Measurements from ENCODE around the gene SBNO2. TPM values are rescaled to one million over a fixed set of nuclear protein-coding genes. Genes with fewer than 3 reads are reported as not detected.

The SBNO2 gene
- total RNA-seq, 2 experiments from 2014 or later = 112 to 117 TPM

- Mint-ChIP-seq H3K27me3 (ENCODE audit: low read depth) (no peaks in the 10 kb centered on the region), H3K4me1 (ENCODE audit: low read depth) (peaks cover 6% of the 10 kb centered on the region), H3K4me3 (no peak overlapping the region), H3K27ac (no peak overlapping the region), H3K36me3 (ENCODE audit: low read depth) (peaks cover 6% of the 10 kb centered on the region), H3K9me3 (no peaks in the 10 kb centered on the region)
- intact Hi-C loops (cut with micrococcal nuclease) = no loop called here
- CTCF ChIA-PET = interaction anchor here (1.4 to 2.2 kb wide), 5 partner anchors 11 to 126 kb away, joined by 3 to 11 read pairs (median 5); no protein-coding TSS in a partner anchor
- DNase-seq = no peak
Observed at GRCh38 chr19:1112268-1113029, 61.6 kb downstream of the SBNO2 start.

GRCh38 chr19:1111641-1112267 lies 62.3 kb downstream of the SBNO2 start:
- Mint-ChIP-seq H3K9me3 (no peaks in the 10 kb centered on the region), H3K4me3 (no peak overlapping the region), H3K27ac (no peak overlapping the region), H3K27me3 (ENCODE audit: low read depth) (no peaks in the 10 kb centered on the region), H3K36me3 (ENCODE audit: low read depth) (peaks cover 7% of the 10 kb centered on the region), H3K4me1 (ENCODE audit: low read depth) (peaks cover 6% of the 10 kb centered on the region)
- intact Hi-C loops (cut with micrococcal nuclease) = no loop called here
- DNase-seq = no peak
- CTCF ChIA-PET = interaction anchor here (1.5 to 2.0 kb wide), 2 partner anchors 21 to 82 kb away, joined by 4 to 5 read pairs; no protein-coding TSS in a partner anchor

- no peak overlapping the region for H3K27ac Mint-ChIP-seq
- CTCF ChIA-PET = interaction anchor here (1.5 kb wide), 1 partner anchor 82 kb away, joined by 5 read pairs; no protein-coding TSS in a partner anchor
- no peak overlapping the region for H3K4me3 Mint-ChIP-seq
- H3K4me1 Mint-ChIP-seq (ENCODE audit: low read depth) = peaks cover 7% of the 10 kb centered on the region
- H3K36me3 Mint-ChIP-seq (ENCODE audit: low read depth) = peaks cover 9% of the 10 kb centered on the region
- intact Hi-C loops (cut with micrococcal nuclease) = no loop called here
- no peak for DNase-seq
- H3K27me3 Mint-ChIP-seq (ENCODE audit: low read depth) = no peaks in the 10 kb centered on the region
- H3K9me3 Mint-ChIP-seq = no peaks in the 10 kb centered on the region
Observed at GRCh38 chr19:1110809-1111640, 63.0 kb downstream of the SBNO2 start.

DNA sequence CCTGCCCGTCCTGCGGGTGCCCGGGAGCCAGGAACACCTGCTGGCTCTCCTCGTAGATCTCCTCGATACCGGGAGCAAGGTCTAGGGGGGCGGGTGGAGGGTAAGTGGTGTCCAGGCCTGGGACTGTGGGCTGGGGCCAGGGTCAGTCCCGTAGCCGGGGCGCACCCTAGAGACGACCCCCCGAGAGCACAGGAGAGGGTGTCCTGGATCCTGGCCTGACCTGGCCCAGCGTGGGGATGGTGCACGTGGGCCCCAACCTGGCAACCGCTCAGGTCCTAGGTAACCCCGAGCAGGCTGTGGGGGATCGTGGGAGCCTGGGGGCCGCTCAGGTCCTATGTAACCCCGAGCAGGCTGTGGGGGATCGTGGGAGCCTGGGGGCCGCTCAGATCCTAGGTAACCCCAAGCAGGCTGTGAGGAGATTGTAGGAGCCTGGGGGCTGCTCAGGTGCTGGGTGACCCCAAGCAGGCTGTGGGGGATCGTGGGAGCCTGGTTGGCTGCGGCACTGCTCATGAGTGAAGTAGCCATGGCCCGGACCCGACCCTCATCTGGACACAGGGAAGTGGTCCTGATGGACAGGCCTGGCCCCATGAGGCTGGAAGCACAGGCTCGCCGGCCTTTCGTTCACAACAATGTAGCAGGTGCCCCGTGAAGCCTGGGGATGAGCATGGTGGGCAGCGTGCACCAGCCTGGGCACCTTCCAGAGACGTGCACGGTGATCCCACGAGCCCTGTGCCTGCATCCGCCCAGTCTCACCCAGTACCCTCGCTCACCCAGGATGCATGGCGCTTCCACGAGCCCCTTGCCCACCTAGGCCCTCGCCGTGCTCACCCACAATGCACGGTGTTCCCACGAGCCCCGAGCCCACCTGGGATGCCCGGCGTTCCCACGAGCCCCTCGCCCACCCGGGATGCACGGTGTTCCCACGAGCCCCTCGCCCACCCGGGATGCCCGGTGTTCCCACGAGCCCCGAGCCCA lies 64.1 kb downstream of the SBNO2 start:
- Mint-ChIP-seq H3K4me3 (no peak overlapping the region), H3K36me3 (ENCODE audit: low read depth) (peaks cover 9% of the 10 kb centered on the region), H3K9me3 (no peaks in the 10 kb centered on the region), H3K4me1 (ENCODE audit: low read depth) (peaks cover 13% of the 10 kb centered on the region), H3K27me3 (ENCODE audit: low read depth) (no peaks in the 10 kb centered on the region), H3K27ac (no peak overlapping the region)
- intact Hi-C loops (cut with micrococcal nuclease) = no loop called here
- CTCF ChIA-PET = no interaction called here
- no peak for DNase-seq

DNA sequence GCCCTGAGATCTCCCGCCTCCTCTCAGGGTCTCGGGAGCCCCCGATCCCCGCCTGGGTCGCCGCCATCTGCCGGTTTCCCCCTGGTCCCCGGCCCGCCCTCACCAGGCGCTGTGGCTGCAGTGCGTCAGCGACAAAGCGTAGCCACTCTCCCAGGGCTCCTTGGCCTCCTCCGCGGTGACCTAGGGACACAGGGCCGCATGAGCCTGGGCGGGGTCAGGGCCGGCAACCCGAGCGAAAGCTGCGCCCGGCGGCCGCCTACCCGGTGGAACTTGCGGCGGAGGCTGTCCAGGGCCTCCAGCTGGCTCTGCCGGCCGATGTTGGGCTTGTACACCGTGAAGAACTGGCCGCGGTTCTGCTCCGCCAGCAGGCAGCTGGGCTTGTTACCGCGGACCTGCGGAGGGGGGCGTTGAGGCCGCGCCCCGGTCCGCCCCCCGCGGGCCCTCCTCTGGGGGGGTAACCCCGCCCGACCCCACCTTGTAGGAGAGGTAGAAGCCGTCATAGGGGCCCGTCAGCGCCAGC lies 65.0 kb downstream of the SBNO2 start:
- DNase-seq = no peak
- H3K9me3 Mint-ChIP-seq = no peaks in the 10 kb centered on the region
- intact Hi-C loops (cut with micrococcal nuclease) = no loop called here
- peaks cover 6% of the 10 kb centered on the region for H3K36me3 Mint-ChIP-seq (ENCODE audit: low read depth)
- H3K27ac Mint-ChIP-seq = no peak overlapping the region
- no peak overlapping the region for H3K4me3 Mint-ChIP-seq
- H3K27me3 Mint-ChIP-seq (ENCODE audit: low read depth) = no peaks in the 10 kb centered on the region
- CTCF ChIA-PET = no interaction called here
- H3K4me1 Mint-ChIP-seq (ENCODE audit: low read depth) = peaks cover 10% of the 10 kb centered on the region

DNA sequence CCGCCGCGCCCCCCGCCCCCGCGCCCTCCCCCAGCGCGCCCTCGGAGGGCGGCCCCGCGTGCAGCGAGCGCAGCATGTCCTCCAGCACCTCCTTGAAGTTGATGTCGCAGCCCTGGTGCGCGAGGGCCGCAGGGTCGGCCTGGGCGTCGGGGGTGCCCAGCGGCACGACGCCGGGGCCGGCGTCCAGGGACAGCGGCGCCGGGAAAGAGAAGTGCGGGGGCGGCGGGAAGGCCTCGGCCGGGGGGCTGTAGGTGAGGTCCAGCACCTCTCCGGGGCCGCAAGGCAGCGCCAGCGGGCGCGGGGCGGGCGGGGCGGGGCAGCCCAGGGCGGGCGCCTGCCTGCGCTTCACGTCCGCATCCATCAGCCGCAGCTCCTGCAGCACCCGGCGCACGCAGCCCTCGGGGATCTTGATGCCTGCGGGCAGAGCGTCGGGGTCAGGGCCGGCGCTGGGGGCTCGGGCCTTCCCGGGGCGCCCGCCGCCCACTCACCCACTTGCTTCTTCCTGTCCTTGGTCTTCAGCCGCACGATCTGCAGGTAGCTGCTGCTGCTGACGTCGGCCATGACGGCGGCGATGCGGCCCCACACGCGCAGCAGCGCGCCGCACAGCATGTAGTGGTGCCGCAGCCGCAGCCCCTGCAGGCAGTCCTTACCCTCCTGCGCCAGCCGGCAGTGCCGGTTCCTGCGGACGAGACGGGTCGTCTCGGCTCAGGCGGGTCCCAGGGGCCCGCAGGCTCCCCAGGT lies 65.6 kb downstream of the SBNO2 start:
- CTCF ChIA-PET = no interaction called here
- Mint-ChIP-seq H3K4me3 (no peak overlapping the region), H3K27me3 (ENCODE audit: low read depth) (no peaks in the 10 kb centered on the region), H3K27ac (no peak overlapping the region), H3K9me3 (no peaks in the 10 kb centered on the region), H3K4me1 (ENCODE audit: low read depth) (peaks cover 10% of the 10 kb centered on the region), H3K36me3 (ENCODE audit: low read depth) (peaks cover 6% of the 10 kb centered on the region)
- DNase-seq = no peak
- intact Hi-C loops (cut with micrococcal nuclease) = no loop called here

DNA sequence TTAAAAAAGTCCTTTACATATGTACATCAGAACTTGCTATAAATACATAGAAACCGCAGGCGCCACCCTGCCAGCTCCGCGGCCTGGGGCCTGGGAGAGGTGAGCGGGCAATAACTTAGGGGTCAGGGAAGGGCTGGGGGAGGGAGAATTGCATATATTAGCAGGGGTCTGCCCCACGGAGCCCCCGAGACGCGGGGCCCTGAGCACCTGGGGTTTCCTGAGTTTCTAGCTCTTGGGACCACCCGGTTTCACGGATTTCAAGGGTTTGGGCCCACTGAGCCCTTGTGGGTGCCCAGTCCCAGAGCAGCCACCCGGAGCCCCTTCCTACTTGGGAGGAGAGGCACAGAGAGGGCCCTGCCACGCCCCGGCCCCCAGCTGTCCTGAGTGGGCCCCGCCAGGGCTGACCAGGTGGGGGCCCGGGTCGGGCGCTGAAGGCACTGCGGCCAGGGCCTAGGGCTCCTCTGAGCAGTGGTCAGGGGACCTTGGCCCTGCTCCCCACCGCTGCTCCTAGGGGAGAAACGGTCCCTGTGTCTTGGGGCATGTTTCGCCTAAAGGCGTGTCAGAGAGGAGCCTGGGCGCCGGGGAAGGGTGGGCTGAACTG lies 66.3 kb downstream of the SBNO2 start:
- H3K4me3 Mint-ChIP-seq = no peak overlapping the region
- intact Hi-C loops (cut with micrococcal nuclease) = no loop called here
- CTCF ChIA-PET = interaction anchor here (0.5 kb wide), 1 partner anchor 79 kb away, joined by 3 read pairs; no protein-coding TSS in a partner anchor
- no peak for DNase-seq
- H3K9me3 Mint-ChIP-seq = no peaks in the 10 kb centered on the region
- H3K36me3 Mint-ChIP-seq (ENCODE audit: low read depth) = peaks cover 6% of the 10 kb centered on the region
- H3K27me3 Mint-ChIP-seq (ENCODE audit: low read depth) = no peaks in the 10 kb centered on the region
- H3K27ac Mint-ChIP-seq = no peak overlapping the region
- peaks cover 16% of the 10 kb centered on the region for H3K4me1 Mint-ChIP-seq (ENCODE audit: low read depth)

DNA sequence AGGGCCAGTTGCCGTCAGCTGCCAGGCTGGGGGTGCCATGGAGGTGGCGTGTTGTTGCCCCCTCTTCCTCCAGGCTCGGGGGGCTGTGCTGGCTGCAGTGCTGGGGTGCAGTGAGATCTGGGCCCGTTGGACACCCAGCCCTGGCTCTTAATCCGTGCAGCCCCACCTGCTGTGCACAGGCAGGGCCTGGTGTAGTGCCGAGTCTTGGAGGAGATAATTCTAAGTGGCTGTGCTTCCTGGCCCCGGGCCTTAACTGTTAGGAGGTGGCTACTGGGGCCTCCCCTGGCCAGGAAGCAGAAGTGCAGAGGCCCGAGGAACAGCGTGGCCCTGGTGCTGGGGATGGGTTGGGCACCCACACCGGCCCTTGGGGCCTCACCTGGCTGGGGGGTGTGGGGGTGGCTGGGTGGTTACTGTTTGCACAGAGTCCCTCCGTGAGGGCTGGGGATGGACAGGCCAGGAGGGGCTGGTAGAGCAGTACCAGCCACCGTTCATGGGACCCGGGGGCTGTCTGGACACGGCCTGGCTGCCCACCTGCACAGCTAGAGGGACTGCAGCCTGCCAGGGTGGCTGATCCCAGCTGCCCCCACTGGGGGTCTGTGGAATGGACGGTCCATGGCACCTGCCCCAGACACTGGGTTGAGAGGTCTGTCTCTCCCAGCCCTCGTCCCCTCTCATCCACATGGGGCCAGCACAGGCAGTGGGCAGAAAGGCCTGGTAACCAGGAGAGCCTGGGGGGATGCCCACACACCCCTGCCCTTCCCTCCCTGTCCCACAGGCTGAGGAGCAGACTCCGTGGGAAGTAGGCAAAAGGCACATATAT lies 67.0 kb downstream of the SBNO2 start:
- peaks cover 6% of the 10 kb centered on the region for H3K36me3 Mint-ChIP-seq (ENCODE audit: low read depth)
- H3K4me3 Mint-ChIP-seq = peak overlapping the region; percentile 32
- DNase-seq = no peak
- intact Hi-C loops (cut with micrococcal nuclease) = no loop called here
- no peaks in the 10 kb centered on the region for H3K27me3 Mint-ChIP-seq (ENCODE audit: low read depth)
- peak overlapping the region; percentile 8 for H3K27ac Mint-ChIP-seq
- H3K4me1 Mint-ChIP-seq (ENCODE audit: low read depth) = peaks cover 23% of the 10 kb centered on the region
- CTCF ChIA-PET = interaction anchor here (0.5 to 1.1 kb wide), 2 partner anchors 24 to 79 kb away, joined by 3 read pairs; no protein-coding TSS in a partner anchor
- H3K9me3 Mint-ChIP-seq = no peaks in the 10 kb centered on the region

DNA sequence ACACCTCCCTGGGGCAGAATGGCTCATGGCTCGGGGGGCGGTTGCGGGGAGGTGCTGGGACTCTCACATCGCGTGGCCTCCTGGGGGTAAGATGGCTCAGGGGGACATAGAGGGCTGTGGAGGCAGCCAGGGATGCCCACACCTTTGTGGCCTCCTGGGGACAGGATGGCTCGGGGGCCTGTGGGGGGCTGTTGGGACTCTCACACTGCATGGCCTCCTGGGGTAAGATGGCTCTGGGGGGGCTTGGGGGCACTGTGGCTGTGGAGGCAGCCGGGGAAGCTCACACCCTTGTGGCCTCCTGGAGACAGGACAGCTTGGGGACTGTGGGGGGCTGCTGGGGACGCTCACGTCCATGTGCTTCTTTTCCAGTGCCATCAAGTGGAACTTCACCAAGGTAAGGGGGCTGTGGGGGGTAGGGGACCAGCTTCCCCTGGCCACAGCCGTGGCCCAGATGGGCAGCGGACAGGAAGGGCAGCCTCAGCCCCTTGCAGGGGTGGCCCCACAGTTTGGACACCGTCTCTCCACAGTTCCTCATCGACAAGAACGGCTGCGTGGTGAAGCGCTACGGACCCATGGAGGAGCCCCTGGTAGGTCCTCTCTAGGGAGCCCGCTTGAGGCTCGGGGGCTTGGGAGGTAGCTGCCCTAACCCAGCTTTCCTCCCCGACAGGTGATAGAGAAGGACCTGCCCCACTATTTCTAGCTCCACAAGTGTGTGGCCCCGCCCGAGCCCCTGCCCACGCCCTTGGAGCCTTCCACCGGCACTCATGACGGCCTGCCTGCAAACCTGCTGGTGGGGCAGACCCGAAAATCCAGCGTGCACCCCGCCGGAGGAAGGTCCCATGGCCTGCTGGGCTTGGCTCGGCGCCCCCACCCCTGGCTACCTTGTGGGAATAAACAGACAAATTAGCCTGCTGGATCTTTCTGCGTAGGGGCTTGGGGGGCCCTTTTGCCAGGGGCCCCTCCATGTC lies 67.9 kb downstream of the SBNO2 start:
- CTCF ChIA-PET = interaction anchor here (0.9 to 1.1 kb wide), 2 partner anchors 25 to 88 kb away, joined by 3 read pairs; no protein-coding TSS in a partner anchor
- H3K27ac Mint-ChIP-seq = no peak overlapping the region
- H3K36me3 Mint-ChIP-seq (ENCODE audit: low read depth) = peaks cover 6% of the 10 kb centered on the region
- DNase-seq = no peak
- H3K27me3 Mint-ChIP-seq (ENCODE audit: low read depth) = no peaks in the 10 kb centered on the region
- intact Hi-C loops (cut with micrococcal nuclease) = no loop called here
- peaks cover 32% of the 10 kb centered on the region for H3K4me1 Mint-ChIP-seq (ENCODE audit: low read depth)
- H3K9me3 Mint-ChIP-seq = no peaks in the 10 kb centered on the region
- peak overlapping the region; percentile 46 for H3K4me3 Mint-ChIP-seq

All from activated naive CD4-positive, alpha-beta T cell treated with anti-CD3 and anti-CD28 coated beads for 36 hours (primary cell).